ENCODE measurements around the gene SRGAP1.

Gene SRGAP1

GRCh38 chr12:63937378-63938316 is 93.1 kb downstream of the SRGAP1 start:
- no peak overlapping the region for H3K9ac ChIP-seq (ENCODE audit: low read depth, low read length)
- H4K20me1 ChIP-seq (ENCODE audit: insufficient read depth, low read length): no peaks in the 10 kb centered on the region
- H3K27me3 ChIP-seq (ENCODE audit: insufficient read depth, low read length, poor library complexity): peaks cover 3% of the 10 kb centered on the region
- H3K4me3 ChIP-seq (ENCODE audit: low read depth in 1 of 2, low read length in 2 of 2): no peak overlapping the region
- no peaks in the 10 kb centered on the region for H3K9me3 ChIP-seq (ENCODE audit: insufficient read depth, low read length, severe bottlenecking)
- H3K4me2 ChIP-seq (ENCODE audit: insufficient read depth, low read length): no peak overlapping the region
- no peak overlapping the region for H3K27ac ChIP-seq (ENCODE audit: low read length)
- ATAC-seq (ENCODE audit: insufficient read depth, low read depth): no peak
- no peak for DNase-seq
- H3K4me1 ChIP-seq (ENCODE audit: insufficient read depth, low read length): no peaks in the 10 kb centered on the region
- H2AFZ ChIP-seq (ENCODE audit: low read depth, low read length): no peak overlapping the region
- H3K36me3 ChIP-seq (ENCODE audit: insufficient read depth, low read length): no peaks in the 10 kb centered on the region
- TF ChIP-seq CTCF (IDR thresholded peaks at IDR 0.05; ENCODE audit: borderline replicate concordance, extremely low read depth, low read length, poor library complexity, severe bottlenecking) (no peak), EZH2 (IDR thresholded peaks at IDR 0.05; ENCODE audit: borderline replicate concordance, low read depth, low read length, severe bottlenecking) (no peak)
- no peaks in the 10 kb centered on the region for H3K79me2 ChIP-seq (ENCODE audit: insufficient read depth, low read length)

GRCh38 chr12:63940310-63941005 is 96.0 kb downstream of the SRGAP1 start:
- Histone ChIP-seq H2AFZ (ENCODE audit: low read depth, low read length) (no peak overlapping the region), H3K9ac (ENCODE audit: low read depth, low read length) (no peak overlapping the region), H4K20me1 (ENCODE audit: insufficient read depth, low read length) (no peaks in the 10 kb centered on the region), H3K36me3 (ENCODE audit: insufficient read depth, low read length) (no peaks in the 10 kb centered on the region), H3K4me2 (ENCODE audit: insufficient read depth, low read length) (no peak overlapping the region), H3K27ac (ENCODE audit: low read length) (no peak overlapping the region), H3K4me3 (ENCODE audit: low read depth in 1 of 2, low read length in 2 of 2) (no peak overlapping the region), H3K79me2 (ENCODE audit: insufficient read depth, low read length) (no peaks in the 10 kb centered on the region), H3K9me3 (ENCODE audit: insufficient read depth, low read length, severe bottlenecking) (no peaks in the 10 kb centered on the region), H3K4me1 (ENCODE audit: insufficient read depth, low read length) (no peaks in the 10 kb centered on the region), H3K27me3 (ENCODE audit: insufficient read depth, low read length, poor library complexity) (no peaks in the 10 kb centered on the region)
- no peak for DNase-seq
- TF ChIP-seq CTCF (IDR thresholded peaks at IDR 0.05; ENCODE audit: borderline replicate concordance, extremely low read depth, low read length, poor library complexity, severe bottlenecking): no peak
- no peak for TF ChIP-seq EZH2 (IDR thresholded peaks at IDR 0.05; ENCODE audit: borderline replicate concordance, low read depth, low read length, severe bottlenecking)
- no peak for ATAC-seq (ENCODE audit: insufficient read depth, low read depth)

- Histone ChIP-seq H3K9me3 (ENCODE audit: insufficient read depth, low read length, severe bottlenecking) (no peaks in the 10 kb centered on the region), H3K79me2 (ENCODE audit: insufficient read depth, low read length) (no peaks in the 10 kb centered on the region)
- no peak for ATAC-seq (ENCODE audit: insufficient read depth, low read depth)
Observed at GRCh38 chr12:63941166-63941800, 96.8 kb downstream of the SRGAP1 start.

More at GRCh38 chr12:63941166-63941800, 96.8 kb downstream of the SRGAP1 start:
- Histone ChIP-seq H3K27me3 (ENCODE audit: insufficient read depth, low read length, poor library complexity) (no peaks in the 10 kb centered on the region), H3K9ac (ENCODE audit: low read depth, low read length) (no peak overlapping the region), H3K36me3 (ENCODE audit: insufficient read depth, low read length) (no peaks in the 10 kb centered on the region), H4K20me1 (ENCODE audit: insufficient read depth, low read length) (no peaks in the 10 kb centered on the region), H2AFZ (ENCODE audit: low read depth, low read length) (no peak overlapping the region), H3K27ac (ENCODE audit: low read length) (no peak overlapping the region), H3K4me3 (ENCODE audit: low read depth in 1 of 2, low read length in 2 of 2) (no peak overlapping the region), H3K4me1 (ENCODE audit: insufficient read depth, low read length) (no peaks in the 10 kb centered on the region), H3K4me2 (ENCODE audit: insufficient read depth, low read length) (no peak overlapping the region)
- TF ChIP-seq CTCF (IDR thresholded peaks at IDR 0.05; ENCODE audit: borderline replicate concordance, extremely low read depth, low read length, poor library complexity, severe bottlenecking): no peak
- TF ChIP-seq EZH2 (IDR thresholded peaks at IDR 0.05; ENCODE audit: borderline replicate concordance, low read depth, low read length, severe bottlenecking): no peak
- no peak for DNase-seq

Data from DND-41 (cell line).